HG02870 (cell line): ENCODE measurements around the gene GABBR1.

Experiments used
- ATAC-seq: cut with Tn5 transposase; IDR thresholded peaks from one replicate; pipeline ENCODE4 v1.9.1; 2021; ENCODE audit warnings: mild to moderate bottlenecking, moderate library complexity; ENCODE audit not compliant: unreplicated experiment

The GABBR1 gene

GRCh38 chr6:29625337-29625930 is 7.5 kb downstream of the GABBR1 start:
- no peak for ATAC-seq

GRCh38 chr6:29624520-29624961 is 8.4 kb downstream of the GABBR1 start:
- ATAC-seq = no peak

- no peak for ATAC-seq
These were observed 12.4 kb downstream of the GABBR1 start for GRCh38 chr6:29620630-29621029.

GRCh38 chr6:29619578-29620160 is 13.3 kb downstream of the GABBR1 start:
- ATAC-seq = no peak

GRCh38 chr6:29617782-29618554 is 15.0 kb downstream of the GABBR1 start:
- ATAC-seq = no peak

- ATAC-seq = no peak
These were observed 21.6 kb downstream of the GABBR1 start for GRCh38 chr6:29611426-29611825.

- ATAC-seq = no peak
These were observed 22.4 kb downstream of the GABBR1 start for GRCh38 chr6:29610540-29610939.

- no peak for ATAC-seq
These were observed 24.9 kb downstream of the GABBR1 start for GRCh38 chr6:29608131-29608530.

GRCh38 chr6:29603930-29604329 is 29.1 kb downstream of the GABBR1 start:
- ATAC-seq = no peak

- ATAC-seq = no peak
These were observed 29.5 kb downstream of the GABBR1 start for GRCh38 chr6:29603456-29603855.

- ATAC-seq = no peak
These were observed 30.2 kb downstream of the GABBR1 start for GRCh38 chr6:29602564-29603361.

- no peak for ATAC-seq
These were observed 34.7 kb downstream of the GABBR1 start for GRCh38 chr6:29598172-29598747.

- no peak for ATAC-seq
These were observed 35.8 kb downstream of the GABBR1 start for GRCh38 chr6:29597184-29597583.

- no peak for ATAC-seq
These were observed 36.5 kb downstream of the GABBR1 start for GRCh38 chr6:29596381-29596900.

GRCh38 chr6:29593199-29593855 is 39.7 kb downstream of the GABBR1 start:
- no peak for ATAC-seq

GRCh38 chr6:29591677-29592076 is 41.3 kb downstream of the GABBR1 start:
- no peak for ATAC-seq

GRCh38 chr6:29590218-29590808 is 42.7 kb downstream of the GABBR1 start:
- ATAC-seq = no peak

- no peak for ATAC-seq
These were observed 43.4 kb downstream of the GABBR1 start for GRCh38 chr6:29589423-29590048.

GRCh38 chr6:29584821-29585220 is 48.2 kb downstream of the GABBR1 start, which contains the start of gene OR2H2:
Gene OR2H2 (plus strand): TSS chr6:29585121. CDS start chr6:29587945, 2,824 bp downstream.
- ATAC-seq = no peak
